ENCODE measurements around the gene P2RX5.

DNA sequence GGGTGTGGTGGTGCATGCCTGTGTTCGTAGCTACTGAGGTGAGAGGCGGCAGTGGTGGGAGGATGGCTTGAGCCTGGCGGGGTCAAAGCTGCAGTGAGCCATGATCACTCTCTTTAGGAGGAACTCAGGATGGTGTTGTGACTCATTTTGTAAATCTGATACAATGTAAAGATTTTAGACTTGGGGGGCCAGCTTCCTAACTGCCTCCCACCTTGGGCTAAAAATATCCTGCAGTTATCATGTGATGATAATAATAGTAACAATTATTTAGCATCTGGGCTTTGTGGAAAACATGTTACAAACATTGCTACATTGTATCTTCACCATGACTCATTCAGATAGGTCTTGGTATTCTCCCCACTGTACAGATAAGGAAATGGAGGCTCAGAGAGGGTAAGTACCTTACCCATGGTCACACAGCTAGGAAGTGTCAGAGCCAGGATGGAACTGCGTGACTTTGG, 52.0 kb downstream of the P2RX5 start:
- TF ChIP-seq CTCF (IDR thresholded peaks at IDR 0.05) (no peak), POLR2A (IDR thresholded peaks at IDR 0.05) (no peak)
